K562 (cell line): ENCODE data around the gene ENG. TPM values are rescaled to one million over a fixed set of nuclear protein-coding genes. Genes with fewer than 3 reads are reported as not detected.
A peak's percentile ranks its signal among the peaks of the same experiment; 100 is the strongest.

Experiments used
- ARID4B ChIP-seq: sonication (generic); formaldehyde crosslinking; IDR thresholded peaks from 2 replicates; pipeline ENCODE4 v1.8.0; 2022; ENCODE audit warnings: mild to moderate bottlenecking, missing genetic modification reagents
- ATF3 ChIP-seq, 2 experiments: fragments of 450-650 bp in 1 of 2; sonication (generic) in 1 of 2; formaldehyde crosslinking in 1 of 2; IDR thresholded peaks in 1 of 2; conservative IDR thresholded peaks in 1 of 2; 2 replicates each; pipeline versions ENCODE4 v1.6.1 to v1.8.1; 2016 to 2023; ENCODE audit warnings: mild to moderate bottlenecking in 2 of 2, moderate library complexity in 2 of 2, inconsistent platforms in 1 of 2, missing genetic modification reagents in 1 of 2
- CEBPB ChIP-seq: fragments of 450-650 bp; IDR thresholded peaks from 2 replicates; pipeline ENCODE4 v1.6.1; 2016; ENCODE audit warnings: missing genetic modification characterization, missing compliant biosample characterization
- CREB1 ChIP-seq, 2 experiments: sonication (generic) in 1 of 2; formaldehyde crosslinking in 1 of 2; IDR thresholded peaks; 2 replicates each; pipeline versions ENCODE4 v1.6.1 to v1.8.0; 2012 to 2022; ENCODE audit warnings: inconsistent platforms in 1 of 2, mild to moderate bottlenecking in 1 of 2, missing genetic modification reagents in 1 of 2, moderate library complexity in 1 of 2
- ELF2 ChIP-seq: fragments of 250-450 bp; sonication (Bioruptor Pico); IDR thresholded peaks from 2 replicates; pipeline ENCODE4 v1.5.0; 2021; ENCODE audit warnings: mild to moderate bottlenecking
- HDAC1 ChIP-seq, 2 experiments: fragments of 450-650 bp; IDR thresholded peaks; 2 replicates each; pipeline ENCODE4 v1.6.1; 2016 to 2017; ENCODE audit warnings: inconsistent platforms in 1 of 2, mild to moderate bottlenecking in 1 of 2, moderate library complexity in 1 of 2
- MCM2 ChIP-seq: fragments of 450-650 bp; IDR thresholded peaks from 2 replicates; pipeline ENCODE4 v1.6.1; 2017; ENCODE audit warnings: low read depth, mild to moderate bottlenecking
- PTBP1 ChIP-seq: fragments of 200-400 bp; formaldehyde crosslinking; IDR thresholded peaks from 2 replicates; pipeline ENCODE4 v1.6.1; 2017; ENCODE audit warnings: low read depth, low read length
- SNRNP70 ChIP-seq: fragments of 200-400 bp; formaldehyde crosslinking; optimal IDR thresholded peaks from 2 replicates; pipeline ENCODE3; 2017; ENCODE audit warnings: low read depth, low read length
- TAF9B ChIP-seq: fragments of 450-650 bp; IDR thresholded peaks from 2 replicates; pipeline ENCODE4 v1.6.1; 2018; ENCODE audit warnings: mild to moderate bottlenecking; ENCODE audit not compliant: partially characterized antibody
- TFE3 ChIP-seq: fragments of 450-650 bp; formaldehyde crosslinking; IDR thresholded peaks from 2 replicates; pipeline ENCODE4 v1.4.0; 2020; ENCODE audit warnings: mild to moderate bottlenecking, mixed read lengths
- XRCC5 ChIP-seq: fragments of 200-400 bp; formaldehyde crosslinking; IDR thresholded peaks from 2 replicates; pipeline ENCODE4 v1.6.1; 2017; ENCODE audit warnings: low read depth, mild to moderate bottlenecking, low read length
- ZNF277 ChIP-seq: fragments of 250-450 bp; sonication (Bioruptor Pico); IDR thresholded peaks from 2 replicates; pipeline ENCODE4 v1.8.0; 2022; ENCODE audit warnings: inconsistent platforms, mild to moderate bottlenecking, moderate library complexity, borderline replicate concordance
- ZNF398 ChIP-seq: fragments of 250-450 bp; sonication (Bioruptor Pico); IDR thresholded peaks from 2 replicates; pipeline ENCODE4 v1.8.0; 2021; ENCODE audit warnings: moderate library complexity, mild to moderate bottlenecking, inconsistent platforms
- ZNF780A ChIP-seq: fragments of 250-450 bp; sonication (Bioruptor Pico); IDR thresholded peaks from 2 replicates; pipeline ENCODE4 v1.5.0; 2021; ENCODE audit warnings: mild to moderate bottlenecking
- polyA plus RNA-seq, 8 experiments: library from polyadenylated mRNA; depleted of rRNA in 4 of 8; stranded (reverse) in 5 of 8; unstranded in 3 of 8; fragments of >200 nt; fragmentation: Nextera tagmentation in 2 of 8; fragmentation: Illumina TruSeq in 1 of 8; extraction: Ambion mirVana in 2 of 8; extraction: Trizol in 1 of 8; gene quantifications; 2 replicates each; pipeline versions ENCODE4 v1.2.1 to v1.2.3, GENCODE V29; 2011 to 2014; ENCODE audit warnings: inconsistent platforms in 1 of 8, missing spikeins in 1 of 8
- total RNA-seq, 7 experiments: library from RNA; depleted of rRNA in 6 of 7; stranded (reverse); fragments of >200 nt in 6 of 7; fragmentation: Illumina TruSeq in 2 of 7; extraction: Trizol in 2 of 7; gene quantifications; 2 replicates each; pipeline versions ENCODE4 v1.2.1 to v1.2.3, GENCODE V29; 2011 to 2021; ENCODE audit warnings: low replicate concordance in 1 of 7

The ENG gene
- total and polyA plus RNA-seq, 9 of the 15 experiments (the other 6 are each of a cell fraction or from before 2014, with no cell fraction given), result 0.04 to 0.40 (median 0.14) TPM; not detected in 1

GRCh38 chr9:127779136-127779981, 75.1 kb downstream of the ENG start (continued):
- TF ChIP-seq ZNF277 (CRISPR knock-in tag) (no peak), TAF9B (no peak), HDAC1 (IDR thresholded peaks at IDR 0.05) (peak in 1 of 2 experiments; percentile 45; a peak in 1 of 4 replicates), ZNF398 (no peak), CEBPB (tag) (peak; percentile 81), ELF2 (no peak), ZNF780A (no peak), ARID4B (CRISPR knock-in tag) (no peak), CREB1 (IDR thresholded peaks at IDR 0.05) (no peak), CREB1 (CRISPR knock-in tag; IDR thresholded peaks at IDR 0.05) (0 out of 2 replicates have a peak, but pooled peaks have one; percentile 44), PTBP1 (0 out of 2 replicates have a peak, but pooled peaks have one; percentile 16), TFE3 (no peak), ATF3 (IDR thresholded peaks at IDR 0.05) (peak; percentile 92), ATF3 (CRISPR knock-in tag; conservative IDR thresholded peaks at IDR 0.05) (no peak), SNRNP70 (no peak), MCM2 (no peak), XRCC5 (no peak)
